Stimulated activated CD4-positive, alpha-beta T cell treated with anti-CD3 and anti-CD28 coated beads, Interleukin-12 subunit alpha, Interleukin-12 subunit beta, amount 100 ng/mL, for 24 hours (primary cell): Measurements from ENCODE around the gene WDHD1.
"Not testable (repeated sequence)": the region's sequence is repeated elsewhere in the genome, so short reads cannot be mapped to it uniquely, and the experiment has no call there.

Source experiments
- DNase-seq, 2 experiments: peaks; one replicate each; pipeline ENCODE4 v3.0.0-alpha.2; 2020; ENCODE audit warnings: low read depth in 2 of 2

The WDHD1 gene

GRCh38 chr14:54955143-54955542 lies 71.8 kb downstream of the WDHD1 start:
- no peak for DNase-seq

GRCh38 chr14:54953609-54954008 lies 73.3 kb downstream of the WDHD1 start:
- not testable (repeated sequence) for DNase-seq

- DNase-seq: not testable (repeated sequence)
Measured at GRCh38 chr14:54952803-54953202, 74.1 kb downstream of the WDHD1 start.

GRCh38 chr14:54947230-54947629 lies 79.7 kb downstream of the WDHD1 start:
- DNase-seq: no peak

- no peak for DNase-seq
Measured at GRCh38 chr14:54946500-54946899, 80.4 kb downstream of the WDHD1 start.

GRCh38 chr14:54944737-54945391 lies 82.0 kb downstream of the WDHD1 start:
- DNase-seq: no peak

- no peak for DNase-seq
Measured at GRCh38 chr14:54942913-54943312, 84.0 kb downstream of the WDHD1 start.

GRCh38 chr14:54936816-54937215 lies 90.1 kb downstream of the WDHD1 start:
- no peak for DNase-seq

- DNase-seq: no peak
Measured at GRCh38 chr14:54935958-54936357, 90.9 kb downstream of the WDHD1 start.

- no peak for DNase-seq
Measured at GRCh38 chr14:54935100-54935499, 91.8 kb downstream of the WDHD1 start.

GRCh38 chr14:54933006-54933405 lies 93.9 kb downstream of the WDHD1 start:
- no peak for DNase-seq

GRCh38 chr14:54931598-54932340 lies 95.1 kb downstream of the WDHD1 start:
- no peak for DNase-seq

GRCh38 chr14:54931101-54931500 lies 95.8 kb downstream of the WDHD1 start:
- DNase-seq: no peak

- no peak for DNase-seq
Measured at GRCh38 chr14:54929556-54929955, 97.3 kb downstream of the WDHD1 start.

- no peak for DNase-seq
Measured at GRCh38 chr14:54928216-54928615, 98.7 kb downstream of the WDHD1 start.

- no peak for DNase-seq
Measured at GRCh38 chr14:54927551-54927950, 99.3 kb downstream of the WDHD1 start.

GRCh38 chr14:54926570-54926969 lies 100.3 kb downstream of the WDHD1 start:
- DNase-seq: not testable (repeated sequence)

- no peak for DNase-seq
Measured at GRCh38 chr14:54922598-54922997, 104.3 kb downstream of the WDHD1 start.

GRCh38 chr14:54920052-54920451 lies 106.8 kb downstream of the WDHD1 start:
- no peak for DNase-seq

- no peak for DNase-seq
Measured at GRCh38 chr14:54919330-54919729, 107.6 kb downstream of the WDHD1 start.

GRCh38 chr14:54918427-54918826 lies 108.5 kb downstream of the WDHD1 start:
- DNase-seq: no peak

GRCh38 chr14:54916101-54916500 lies 110.8 kb downstream of the WDHD1 start:
- no peak for DNase-seq

- no peak for DNase-seq
Measured at GRCh38 chr14:54909817-54910558, 116.9 kb downstream of the WDHD1 start.
